ENCODE results near the gene WDHD1.
A peak's percentile ranks its signal among the peaks of the same experiment; 100 is the strongest.
"Not testable (repeated sequence)": the region's sequence is repeated elsewhere in the genome, so short reads cannot be mapped to it uniquely, and the experiment has no call there.

WDHD1 gene

GRCh38 chr14:55026793-55027561 is at the start of gene WDHD1, which contains the start of gene SOCS4:
WDHD1 (minus strand) TSS chr14:55027099; CDS start chr14:55026787, 312 bp downstream.
SOCS4 (plus strand) TSS chr14:55027236; CDS start chr14:55043042, 15,806 bp downstream.
- DNase-seq (ENCODE audit: low spot score): peak; percentile 89

- no peak for DNase-seq (ENCODE audit: low spot score)
These were observed 48.8 kb upstream of the WDHD1 start for GRCh38 chr14:55075628-55076175.

- DNase-seq (ENCODE audit: low spot score): peak; percentile 32
These were observed 47.8 kb upstream of the WDHD1 start for GRCh38 chr14:55074662-55075061.

GRCh38 chr14:55073856-55074255 is 47.0 kb upstream of the WDHD1 start:
- no peak for DNase-seq (ENCODE audit: low spot score)

- DNase-seq (ENCODE audit: low spot score): peak; percentile 57
These were observed 45.2 kb upstream of the WDHD1 start for GRCh38 chr14:55071870-55072640.

GRCh38 chr14:55070981-55071411 is 44.1 kb upstream of the WDHD1 start:
- no peak for DNase-seq (ENCODE audit: low spot score)

- no peak for DNase-seq (ENCODE audit: low spot score)
These were observed 39.3 kb upstream of the WDHD1 start for GRCh38 chr14:55066223-55066622.

- no peak for DNase-seq (ENCODE audit: low spot score)
These were observed 38.5 kb upstream of the WDHD1 start for GRCh38 chr14:55065411-55065810.

GRCh38 chr14:55064896-55065295 is 38.0 kb upstream of the WDHD1 start:
- DNase-seq (ENCODE audit: low spot score): not testable (repeated sequence)

- no peak for DNase-seq (ENCODE audit: low spot score)
These were observed 35.8 kb upstream of the WDHD1 start for GRCh38 chr14:55062517-55063351.

- no peak for DNase-seq (ENCODE audit: low spot score)
These were observed 32.4 kb upstream of the WDHD1 start for GRCh38 chr14:55059333-55059732.

- DNase-seq (ENCODE audit: low spot score): no peak
These were observed 31.0 kb upstream of the WDHD1 start for GRCh38 chr14:55057919-55058318.

GRCh38 chr14:55054098-55054497 is 27.2 kb upstream of the WDHD1 start:
- no peak for DNase-seq (ENCODE audit: low spot score)

- DNase-seq (ENCODE audit: low spot score): no peak
These were observed 26.6 kb upstream of the WDHD1 start for GRCh38 chr14:55053500-55053899.

GRCh38 chr14:55053018-55053417 is 26.1 kb upstream of the WDHD1 start:
- DNase-seq (ENCODE audit: low spot score): no peak

- peak; percentile 23 for DNase-seq (ENCODE audit: low spot score)
These were observed 25.5 kb upstream of the WDHD1 start for GRCh38 chr14:55052269-55052930.

GRCh38 chr14:55051423-55052268 is 24.7 kb upstream of the WDHD1 start, which contains the start of gene MAPK1IP1L:
MAPK1IP1L (plus strand) TSS chr14:55051647; CDS start chr14:55061684, 10,037 bp downstream.
- DNase-seq (ENCODE audit: low spot score): peak; percentile 79

- no peak for DNase-seq (ENCODE audit: low spot score)
These were observed 24.2 kb upstream of the WDHD1 start for GRCh38 chr14:55051165-55051422.

- DNase-seq (ENCODE audit: low spot score): no peak
These were observed 22.1 kb upstream of the WDHD1 start for GRCh38 chr14:55048900-55049436.
